ENCODE data around the gene RNF151. TPM values are rescaled to one million over a fixed set of nuclear protein-coding genes. Genes with fewer than 3 reads are reported as not detected.
"Not testable (repeated sequence)": the region's sequence is repeated elsewhere in the genome, so short reads cannot be mapped to it uniquely, and the experiment has no call there.

RNF151 gene
- total RNA-seq, 1 experiment from 2014 or later, result not detected

GRCh38 chr16:2007081-2007836 lies 40.6 kb downstream of the RNF151 start:
- no peak for DNase-seq (ENCODE audit: low read depth)

GRCh38 chr16:2008009-2008526 lies 41.4 kb downstream of the RNF151 start:
- peak; percentile 91 for DNase-seq (ENCODE audit: low read depth)

- DNase-seq (ENCODE audit: low read depth), result no peak
These were observed 42.0 kb downstream of the RNF151 start for GRCh38 chr16:2008631-2009163.

- DNase-seq (ENCODE audit: low read depth), result no peak
These were observed 42.6 kb downstream of the RNF151 start for GRCh38 chr16:2009164-2009711.

GRCh38 chr16:2009791-2010510 lies 43.3 kb downstream of the RNF151 start, which contains the start of gene ZNF598:
Gene ZNF598, minus strand, starts transcription at chr16:2009821.
- peak; percentile 79 for DNase-seq (ENCODE audit: low read depth)

- DNase-seq (ENCODE audit: low read depth), result not testable (repeated sequence)
These were observed 45.1 kb downstream of the RNF151 start for GRCh38 chr16:2011726-2012125.

GRCh38 chr16:2013527-2013926 lies 46.9 kb downstream of the RNF151 start:
- DNase-seq (ENCODE audit: low read depth), result no peak

- DNase-seq (ENCODE audit: low read depth), result no peak
These were observed 48.7 kb downstream of the RNF151 start for GRCh38 chr16:2015117-2015946.

- no peak for DNase-seq (ENCODE audit: low read depth)
These were observed 49.2 kb downstream of the RNF151 start for GRCh38 chr16:2015947-2016208.

- DNase-seq (ENCODE audit: low read depth), result no peak
These were observed 49.8 kb downstream of the RNF151 start for GRCh38 chr16:2016407-2016922.

Small RNA genes within 50 kb of the gene (small RNA-seq; reads per million reads assigned to genes)
- gene AC005363.2 (not detected), gene RN7SL219P (not detected), gene SNORA10 (not detected), gene SNORA64 (not detected)

Other genes with a start within 250 kb of the RNF151 start
- 7.3 and 7.4 TPM in 2 replicates for gene NME3, start 195.3 kb upstream of the RNF151 start, total RNA-seq (2014; rRNA removed; shearing (Covaris generic))
- 6.3 and 7.3 TPM in 2 replicates for gene EME2, start 194.0 kb upstream of the RNF151 start, total RNA-seq (2014; rRNA removed; shearing (Covaris generic))
- 248 and 271 TPM in 2 replicates for gene MRPS34, start 193.7 kb upstream of the RNF151 start, total RNA-seq (2014; rRNA removed; shearing (Covaris generic))
- 28.7 and 31.2 TPM in 2 replicates for gene SPSB3, start 184.3 kb upstream of the RNF151 start, total RNA-seq (2014; rRNA removed; shearing (Covaris generic))
- 123 and 137 TPM in 2 replicates for gene NUBP2, start 183.9 kb upstream of the RNF151 start, total RNA-seq (2014; rRNA removed; shearing (Covaris generic))
- gene IGFALS, start 173.2 kb upstream of the RNF151 start, total RNA-seq (2014; rRNA removed; shearing (Covaris generic)), result not detected in 2 replicates
- 35.9 and 45.7 TPM in 2 replicates for gene HAGH, start 140.0 kb upstream of the RNF151 start, total RNA-seq (2014; rRNA removed; shearing (Covaris generic))
- gene FAHD1, start 139.7 kb upstream of the RNF151 start, total RNA-seq (2014; rRNA removed; shearing (Covaris generic)), result 78.8 and 81.1 TPM in 2 replicates
- not detected in 2 replicates for gene MEIOB, start 94.7 kb upstream of the RNF151 start, total RNA-seq (2014; rRNA removed; shearing (Covaris generic))
- gene HS3ST6, start 48.4 kb upstream of the RNF151 start, total RNA-seq (2014; rRNA removed; shearing (Covaris generic)), result not detected in 2 replicates
- 26.1 and 38.7 TPM in 2 replicates for gene MSRB1, start 23.7 kb upstream of the RNF151 start, total RNA-seq (2014; rRNA removed; shearing (Covaris generic))
- not detected in 2 replicates for gene RPL3L, start 12.2 kb upstream of the RNF151 start, total RNA-seq (2014; rRNA removed; shearing (Covaris generic))
- gene NDUFB10, start 7.3 kb upstream of the RNF151 start, total RNA-seq (2014; rRNA removed; shearing (Covaris generic)), result 559 and 621 TPM in 2 replicates
- 5,088 and 5,569 TPM in 2 replicates for gene RPS2, start 2.0 kb upstream of the RNF151 start, total RNA-seq (2014; rRNA removed; shearing (Covaris generic))
- 47.8 and 53.4 TPM in 2 replicates for gene TBL3, start 5.2 kb downstream of the RNF151 start, total RNA-seq (2014; rRNA removed; shearing (Covaris generic))
- gene NOXO1, start 14.6 kb downstream of the RNF151 start, total RNA-seq (2014; rRNA removed; shearing (Covaris generic)), result 0.43 TPM in 1 of 2 replicates, not detected in the other
- 75.7 and 85.5 TPM in 2 replicates for gene GFER, start 17.3 kb downstream of the RNF151 start, total RNA-seq (2014; rRNA removed; shearing (Covaris generic))
- 2.4 and 2.5 TPM in 2 replicates for gene SYNGR3, start 23.1 kb downstream of the RNF151 start, total RNA-seq (2014; rRNA removed; shearing (Covaris generic))
- gene ZNF598, start 43.0 kb downstream of the RNF151 start, total RNA-seq (2014; rRNA removed; shearing (Covaris generic)), result 46.2 and 50.4 TPM in 2 replicates
- gene NPW, start 52.9 kb downstream of the RNF151 start, total RNA-seq (2014; rRNA removed; shearing (Covaris generic)), result 0.30 and 0.35 TPM in 2 replicates
- gene NHERF2, start 60.0 kb downstream of the RNF151 start, total RNA-seq (2014; rRNA removed; shearing (Covaris generic)), result 118 and 158 TPM in 2 replicates
- 61.5 and 90.5 TPM in 2 replicates for gene NTHL1, start 81.0 kb downstream of the RNF151 start, total RNA-seq (2014; rRNA removed; shearing (Covaris generic))
- 50.2 and 59.6 TPM in 2 replicates for gene TSC2, start 81.1 kb downstream of the RNF151 start, total RNA-seq (2014; rRNA removed; shearing (Covaris generic))
- gene PKD1, start 169.0 kb downstream of the RNF151 start, total RNA-seq (2014; rRNA removed; shearing (Covaris generic)), result 55.1 and 58.6 TPM in 2 replicates
- 9.5 and 13.4 TPM in 2 replicates for gene RAB26, start 181.8 kb downstream of the RNF151 start, total RNA-seq (2014; rRNA removed; shearing (Covaris generic))
- 122 and 138 TPM in 2 replicates for gene TRAF7, start 188.9 kb downstream of the RNF151 start, total RNA-seq (2014; rRNA removed; shearing (Covaris generic))
- gene CASKIN1, start 229.7 kb downstream of the RNF151 start, total RNA-seq (2014; rRNA removed; shearing (Covaris generic)), result 0.10 and 1.2 TPM in 2 replicates
- 50.0 and 69.1 TPM in 2 replicates for gene MLST8, start 238.6 kb downstream of the RNF151 start, total RNA-seq (2014; rRNA removed; shearing (Covaris generic))
- gene BRICD5, start 244.0 kb downstream of the RNF151 start, total RNA-seq (2014; rRNA removed; shearing (Covaris generic)), result 2.0 and 7.3 TPM in 2 replicates
- 40.0 and 50.1 TPM in 2 replicates for gene PGP, start 248.0 kb downstream of the RNF151 start, total RNA-seq (2014; rRNA removed; shearing (Covaris generic))

Data from HT1080 (cell line).